Esophagus squamous epithelium (tissue), 5 donors: ENCODE data around the gene DAPK1. TPM values are rescaled to one million over a fixed set of nuclear protein-coding genes. Genes with fewer than 3 reads are reported as not detected.

Experiments used
- DNase-seq: peaks from one replicate; lab custom pipeline; 2025; lab: John Stamatoyannopoulos, UW
- H3K27ac ChIP-seq, 4 donors: fragments of 200-600 bp; sonication (generic); one replicate each; pipeline ENCODE4 v1.5.1; 2016 to 2019; ENCODE audit warnings: mild to moderate bottlenecking in 1 of 4
- H3K27me3 ChIP-seq, 4 donors: fragments of 200-600 bp; sonication (generic); 1 replicate in 3 of 4; 2 replicates in 1 of 4; pipeline versions ENCODE4 v1.5.1 to v1.6.0; 2017 to 2021; ENCODE audit warnings: antibody characterized with exemption in 1 of 4
- H3K36me3 ChIP-seq, 3 donors: fragments of 200-600 bp; sonication (generic); one replicate each; pipeline ENCODE4 v1.5.1; 2016 to 2019
- H3K4me1 ChIP-seq, 3 donors: fragments of 200-600 bp; sonication (generic); one replicate each; pipeline ENCODE4 v1.5.1; 2017 to 2019
- H3K4me3 ChIP-seq, 4 donors: fragments of 200-600 bp; sonication (generic); 1 replicate in 3 of 4; 2 replicates in 1 of 4; pipeline ENCODE4 v1.5.1; 2016 to 2019; ENCODE audit warnings: mild to moderate bottlenecking in 2 of 4, moderate library complexity in 1 of 4
- H3K9me3 ChIP-seq, 3 donors: fragments of 200-600 bp; sonication (generic); one replicate each; pipeline ENCODE4 v1.5.1; 2016 to 2019
- POLR2A ChIP-seq, 4 donors: fragments of 450-650 bp; IDR thresholded peaks; one replicate each; pipeline ENCODE4 v1.6.1; 2017; ENCODE audit warnings: antibody characterized with exemption in 4 of 4, mild to moderate bottlenecking in 4 of 4, moderate library complexity in 3 of 4
- WGBS, 2 donors: methylation state at CpG; one replicate each; pipeline ENCODE4 v1.1.5; 2018; 5-methylcytosine and 5-hydroxymethylcytosine counted together
- intact Hi-C: fragments of 100-400 bp; cut with DNase I; formaldehyde crosslinking; loops from one replicate; pipeline ENCODE4 v1.15.0; 2022
- small RNA-seq, 4 donors: library from RNA; depleted of rRNA; stranded (forward); fragments of <200 nt; gene quantifications; one replicate each; pipeline ENCODE3, GENCODE V24; 2016
- total RNA-seq, 4 donors: library from RNA; depleted of rRNA; stranded (reverse); fragments of >200 nt; gene quantifications; one replicate each; pipeline ENCODE4 v1.1.0, GENCODE V29; 2016
- TF ChIP-seq, protein P1 (sequence below), 6 experiments: fragments of 450-650 bp in 4 of 6; fragments of 200-600 bp in 2 of 6; sonication (generic) in 2 of 6; IDR thresholded peaks; one replicate each; pipeline ENCODE4 v1.5.1; 2016 to 2019; ENCODE audit warnings: antibody characterized with exemption in 6 of 6, mild to moderate bottlenecking in 4 of 6, moderate library complexity in 4 of 6
- donor health status: DM: yes; HTN: yes; CAD: no.

DAPK1 gene
- total RNA-seq, 4 donors from 2014 or later: 2.2 to 14.5 (median 5.5) TPM

GRCh38 chr9:87750726-87751125 lies 253.1 kb downstream of the DAPK1 start:
- Histone ChIP-seq H3K4me3 (no peak overlapping the region), H3K27me3 (peaks cover 0 to 6% (median 0%) of the 10 kb centered on the region in 4 donors), H3K36me3 (no peaks in the 10 kb centered on the region), H3K9me3 (peaks cover 0 to 4% (median 0%) of the 10 kb centered on the region in 3 donors), H3K4me1 (no peaks in the 10 kb centered on the region), H3K27ac (no peak overlapping the region)
- no peak for TF ChIP-seq POLR2A (IDR thresholded peaks at IDR 0.05)
- TF ChIP-seq, protein P1, sequence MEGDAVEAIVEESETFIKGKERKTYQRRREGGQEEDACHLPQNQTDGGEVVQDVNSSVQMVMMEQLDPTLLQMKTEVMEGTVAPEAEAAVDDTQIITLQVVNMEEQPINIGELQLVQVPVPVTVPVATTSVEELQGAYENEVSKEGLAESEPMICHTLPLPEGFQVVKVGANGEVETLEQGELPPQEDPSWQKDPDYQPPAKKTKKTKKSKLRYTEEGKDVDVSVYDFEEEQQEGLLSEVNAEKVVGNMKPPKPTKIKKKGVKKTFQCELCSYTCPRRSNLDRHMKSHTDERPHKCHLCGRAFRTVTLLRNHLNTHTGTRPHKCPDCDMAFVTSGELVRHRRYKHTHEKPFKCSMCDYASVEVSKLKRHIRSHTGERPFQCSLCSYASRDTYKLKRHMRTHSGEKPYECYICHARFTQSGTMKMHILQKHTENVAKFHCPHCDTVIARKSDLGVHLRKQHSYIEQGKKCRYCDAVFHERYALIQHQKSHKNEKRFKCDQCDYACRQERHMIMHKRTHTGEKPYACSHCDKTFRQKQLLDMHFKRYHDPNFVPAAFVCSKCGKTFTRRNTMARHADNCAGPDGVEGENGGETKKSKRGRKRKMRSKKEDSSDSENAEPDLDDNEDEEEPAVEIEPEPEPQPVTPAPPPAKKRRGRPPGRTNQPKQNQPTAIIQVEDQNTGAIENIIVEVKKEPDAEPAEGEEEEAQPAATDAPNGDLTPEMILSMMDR (IDR thresholded peaks at IDR 0.05): no peak
- intact Hi-C loops: no loop called here
- DNase-seq: no peak
- WGBS, 2 donors: 100% methylated on average over 1 of the region's 2 CpGs; no CpG with 5 or more reads in 1 of the 2 donors

DNA sequence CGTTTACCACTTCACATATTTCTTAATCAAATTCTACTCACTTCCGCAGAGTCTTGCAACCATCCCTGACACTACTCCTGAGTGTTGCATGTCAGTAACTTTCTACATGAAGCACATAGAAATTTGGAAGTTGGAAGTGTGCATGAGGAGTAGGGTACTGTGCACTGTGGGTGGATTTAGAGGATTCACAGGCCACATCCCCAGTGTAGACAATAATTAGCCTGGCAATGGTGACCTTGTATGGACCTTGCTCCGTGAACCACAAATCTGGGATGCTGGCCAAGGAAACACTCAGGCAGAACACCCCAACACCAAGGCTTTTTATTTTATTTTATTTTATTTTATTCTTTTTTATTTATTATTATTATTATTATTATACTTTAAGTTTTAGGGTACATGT lies 253.8 kb downstream of the DAPK1 start:
- H3K9me3 ChIP-seq: peaks cover 0 to 4% (median 0%) of the 10 kb centered on the region in 3 donors
- no peak for DNase-seq
- 68 to 86% methylated on average over 3 of the region's 3 CpGs for WGBS, 2 donors
- intact Hi-C loops: no loop called here
- TF ChIP-seq, protein P1 (IDR thresholded peaks at IDR 0.05): no peak
- TF ChIP-seq POLR2A (IDR thresholded peaks at IDR 0.05): no peak
- H3K4me3 ChIP-seq: no peak overlapping the region
- H3K27me3 ChIP-seq: peaks cover 0 to 6% (median 0%) of the 10 kb centered on the region in 4 donors
- no peaks in the 10 kb centered on the region for H3K4me1 ChIP-seq
- no peak overlapping the region for H3K27ac ChIP-seq
- no peaks in the 10 kb centered on the region for H3K36me3 ChIP-seq

DNA sequence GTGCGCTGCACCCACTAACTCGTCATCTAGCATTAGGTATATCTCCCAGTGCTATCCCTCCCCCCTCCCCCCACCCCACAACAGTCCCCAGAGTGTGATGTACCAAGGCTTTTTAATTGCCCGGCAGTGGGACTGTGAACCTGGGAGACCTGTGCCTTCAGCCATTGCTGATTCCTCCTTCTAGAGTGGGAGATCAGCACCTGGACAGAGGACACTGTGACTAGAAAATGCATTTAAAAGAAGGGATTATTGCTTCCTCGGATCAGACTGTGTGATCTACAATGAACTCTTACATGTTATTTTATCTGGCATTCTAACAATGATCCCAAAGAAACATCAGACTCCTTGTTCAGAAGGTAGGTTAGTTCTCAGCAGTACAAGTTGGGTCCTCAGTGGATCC lies 254.2 kb downstream of the DAPK1 start:
- TF ChIP-seq, protein P1 (IDR thresholded peaks at IDR 0.05): no peak
- TF ChIP-seq POLR2A (IDR thresholded peaks at IDR 0.05): no peak
- Histone ChIP-seq H3K27me3 (peaks cover 0 to 6% (median 0%) of the 10 kb centered on the region in 4 donors), H3K4me1 (no peaks in the 10 kb centered on the region), H3K9me3 (peaks cover 0 to 4% (median 0%) of the 10 kb centered on the region in 3 donors), H3K4me3 (no peak overlapping the region), H3K36me3 (no peaks in the 10 kb centered on the region), H3K27ac (no peak overlapping the region)
- DNase-seq: no peak
- 33 to 56% methylated on average over 1 to 3 of the region's 4 CpGs for WGBS, 2 donors
- intact Hi-C loops: no loop called here

DNA sequence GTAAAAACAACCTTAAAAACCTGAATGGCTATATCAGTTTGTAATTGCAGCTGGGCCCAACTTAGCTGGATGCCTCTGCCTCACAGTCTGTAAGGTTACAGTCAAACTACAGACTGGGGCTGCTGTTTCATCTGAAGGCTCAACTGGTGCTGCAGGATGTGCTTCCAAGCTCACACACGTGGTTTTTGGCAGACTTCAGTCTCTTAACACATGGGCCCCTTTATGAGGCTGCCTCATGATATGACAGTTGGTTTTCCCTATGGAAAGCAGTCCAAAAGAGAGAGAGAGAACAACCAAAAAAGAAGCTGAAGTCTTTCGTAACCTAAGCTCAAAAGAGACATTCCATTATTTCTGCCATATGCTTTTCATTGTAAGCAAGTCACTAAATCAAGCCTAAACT lies 255.6 kb downstream of the DAPK1 start:
- intact Hi-C loops: no loop called here
- no peak overlapping the region for H3K4me3 ChIP-seq
- H3K9me3 ChIP-seq: peaks cover 0 to 4% (median 0%) of the 10 kb centered on the region in 3 donors
- H3K4me1 ChIP-seq: no peaks in the 10 kb centered on the region
- 38 to 48% methylated on average over 2 of the region's 2 CpGs for WGBS, 2 donors
- no peak for TF ChIP-seq POLR2A (IDR thresholded peaks at IDR 0.05)
- TF ChIP-seq, protein P1 (IDR thresholded peaks at IDR 0.05): no peak
- H3K27me3 ChIP-seq: no peaks in the 10 kb centered on the region
- no peak overlapping the region for H3K27ac ChIP-seq
- no peak for DNase-seq
- no peaks in the 10 kb centered on the region for H3K36me3 ChIP-seq

Small RNA genes within 50 kb of the gene (small RNA-seq; reads per million reads assigned to genes)
- 0 to 1.5 (median 0.68) reads per million in 4 donors for gene AL161787.1

Other genes starting within 250 kb of the DAPK1 start
- 10 to 100 TPM in 3 of 4 donors, 1 to 10 TPM in 1; 7.6 to 64.2 (median 42.4) TPM for gene CTSL, start 228.3 kb downstream of the DAPK1 start, total RNA-seq